Islet precursor cell (in vitro differentiated cells): ENCODE results near the gene FANCB.

Source experiments
- DNase-seq: peaks from one replicate; pipeline ENCODE4 v3.0.0-alpha.2; 2018

Gene FANCB

DNA sequence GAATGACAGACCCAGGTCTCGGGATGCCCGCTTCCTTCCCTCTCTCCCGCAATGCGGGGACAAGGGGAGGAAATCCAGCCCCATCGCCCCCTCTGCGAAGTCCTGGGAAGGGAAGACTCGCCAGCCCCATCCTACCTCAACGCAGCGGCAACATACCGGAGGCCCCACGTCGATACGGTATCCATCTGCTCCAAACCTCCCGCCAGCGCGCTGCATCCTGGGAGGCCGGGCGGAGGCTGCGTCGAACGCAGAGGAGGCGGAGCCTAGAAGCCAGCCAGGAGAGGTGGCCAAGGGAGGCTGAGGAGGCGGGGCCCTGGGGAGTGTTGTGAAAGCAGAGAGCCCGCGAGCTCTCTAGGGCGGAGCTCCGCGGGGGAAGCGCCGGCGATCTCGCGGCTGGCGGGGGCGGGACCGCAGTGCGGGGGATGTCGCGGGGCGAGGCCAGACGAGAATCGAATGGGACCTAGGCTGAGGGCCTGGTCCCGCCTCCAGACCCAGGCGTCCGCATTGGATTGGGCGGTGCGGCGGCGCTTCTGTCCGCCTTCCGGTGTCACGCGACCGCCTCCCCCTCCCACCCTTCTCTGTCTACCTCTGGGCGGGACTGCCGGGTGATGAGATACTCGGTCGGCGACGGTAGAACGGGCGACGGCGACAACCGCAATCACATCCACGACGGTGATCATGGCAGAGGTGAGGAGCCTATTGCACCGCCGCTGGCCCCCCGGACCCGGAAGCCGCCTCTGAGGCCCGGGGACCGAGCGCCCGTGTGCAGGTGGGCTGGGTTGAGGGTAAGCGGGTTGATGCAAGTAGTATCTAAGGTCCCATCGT, at the start of gene FANCB, which contains the start of gene MOSPD2:
Gene FANCB (minus strand): TSS at position 219 of the 825 bp plus-strand sequence. CDS start 7,559 bp downstream, outside the sequence.
Gene MOSPD2 (plus strand): TSS at position 571 of the 825 bp plus-strand sequence. CDS start 108 bp downstream, at position 679.
- peak; percentile 98 for DNase-seq

DNA sequence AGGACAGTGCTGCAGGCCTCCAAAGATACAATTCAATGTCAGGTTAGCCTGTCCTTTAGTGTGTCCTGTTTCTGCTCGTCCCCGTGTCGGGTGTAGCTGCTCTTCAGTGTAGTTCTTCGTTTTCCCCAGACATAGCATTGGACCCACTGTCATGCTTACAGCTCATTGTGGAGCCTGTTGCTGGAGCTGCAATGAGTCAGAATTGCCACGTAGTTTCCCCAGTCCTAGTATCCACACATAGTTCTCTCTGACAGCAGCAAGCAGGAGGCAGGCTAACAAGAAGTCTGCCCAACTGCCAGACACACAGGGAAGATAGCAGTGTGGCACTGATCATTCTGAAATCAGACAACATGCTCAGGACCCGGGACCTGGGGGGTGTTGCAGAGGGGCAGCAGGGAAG, 49.6 kb upstream of the FANCB start:
- DNase-seq = peak; percentile 81

DNA sequence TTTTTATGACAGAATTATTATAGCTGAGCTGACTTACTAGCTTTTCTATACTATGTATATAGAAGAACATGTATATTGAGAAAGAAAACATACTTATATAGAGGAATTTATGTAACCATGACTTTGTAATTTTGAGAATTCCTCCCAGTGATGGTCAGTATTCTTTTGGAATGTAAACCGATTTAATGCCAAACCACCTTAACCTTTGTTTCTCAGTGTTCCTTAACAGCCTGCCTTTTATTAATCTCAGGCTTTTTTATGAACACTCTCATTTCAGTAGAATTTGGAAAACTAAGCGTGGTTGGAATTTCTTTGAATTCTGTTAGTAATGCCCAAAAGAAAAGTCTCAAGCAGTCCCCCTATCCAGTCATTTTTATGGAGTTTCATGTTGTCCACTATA, 47.3 kb upstream of the FANCB start:
- DNase-seq = no peak

DNA sequence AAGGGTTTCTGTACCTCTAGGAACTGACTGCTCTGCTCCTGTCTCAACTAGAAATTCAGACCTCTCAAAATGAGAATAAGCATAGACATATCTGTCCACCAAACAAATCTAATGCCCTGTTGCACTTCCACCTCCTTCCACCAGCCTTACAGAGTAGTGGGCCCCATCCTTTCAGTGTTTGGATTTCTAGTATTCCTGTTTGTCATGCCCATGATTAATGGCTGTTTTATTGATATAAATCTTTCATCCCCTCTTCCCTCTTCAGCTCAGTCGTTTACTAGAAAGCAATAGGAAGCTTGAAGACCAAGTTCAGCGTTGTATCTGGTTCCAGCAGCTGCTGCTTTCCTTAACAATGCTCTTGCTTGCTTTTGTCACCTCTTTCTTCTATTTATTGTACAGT, 46.5 kb upstream of the FANCB start:
- no peak for DNase-seq

DNA sequence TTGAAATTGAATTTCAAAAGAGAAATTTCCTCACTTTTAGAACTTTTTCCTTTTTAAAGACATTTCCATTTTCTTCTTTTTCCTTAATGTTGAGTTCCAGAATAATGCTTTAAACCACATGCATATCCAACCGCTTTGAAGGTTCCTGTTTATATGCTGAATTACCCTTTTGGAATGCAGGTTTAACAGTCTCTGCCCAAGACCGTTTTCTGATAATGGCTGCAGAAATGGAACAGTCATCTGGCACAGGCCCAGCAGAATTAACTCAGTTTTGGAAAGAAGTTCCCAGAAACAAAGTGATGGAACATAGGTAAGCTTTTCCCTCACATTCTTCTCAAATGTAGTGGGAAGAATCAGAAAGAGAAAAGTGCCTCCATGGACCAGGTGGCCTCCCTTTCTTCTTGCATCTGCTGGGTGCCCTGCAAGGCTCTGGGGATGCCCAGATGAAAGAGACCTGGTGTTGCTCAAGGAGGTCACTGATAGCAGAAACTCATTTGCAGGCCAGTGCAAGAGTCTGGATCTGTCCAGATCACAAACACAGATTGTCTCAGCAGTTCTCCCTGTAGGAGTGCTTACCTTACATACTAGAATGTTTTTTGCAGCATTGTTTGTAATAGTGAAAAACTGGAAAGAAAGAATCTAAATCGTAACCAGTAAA, 43.3 kb upstream of the FANCB start:
- DNase-seq = peak; percentile 66

DNA sequence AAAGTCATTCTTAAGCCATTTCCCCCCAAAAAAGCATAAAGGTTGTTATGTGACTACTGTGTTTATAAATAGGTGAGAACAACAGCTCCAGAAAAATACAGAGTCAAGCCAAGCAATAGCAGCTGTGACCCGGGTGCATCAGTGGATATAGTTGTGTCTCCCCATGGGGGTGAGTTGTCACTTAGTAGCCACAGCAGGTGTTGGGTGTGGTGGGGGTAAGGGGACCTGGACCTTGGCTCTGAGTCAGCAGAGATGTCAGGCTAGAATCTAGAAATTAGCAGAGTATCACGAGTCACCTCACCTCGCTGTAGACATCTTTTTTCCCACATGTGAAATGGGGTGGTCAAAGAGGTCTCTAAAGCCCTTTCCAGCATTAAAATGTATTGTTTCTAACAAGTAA, 42.7 kb upstream of the FANCB start:
- DNase-seq = no peak

DNA sequence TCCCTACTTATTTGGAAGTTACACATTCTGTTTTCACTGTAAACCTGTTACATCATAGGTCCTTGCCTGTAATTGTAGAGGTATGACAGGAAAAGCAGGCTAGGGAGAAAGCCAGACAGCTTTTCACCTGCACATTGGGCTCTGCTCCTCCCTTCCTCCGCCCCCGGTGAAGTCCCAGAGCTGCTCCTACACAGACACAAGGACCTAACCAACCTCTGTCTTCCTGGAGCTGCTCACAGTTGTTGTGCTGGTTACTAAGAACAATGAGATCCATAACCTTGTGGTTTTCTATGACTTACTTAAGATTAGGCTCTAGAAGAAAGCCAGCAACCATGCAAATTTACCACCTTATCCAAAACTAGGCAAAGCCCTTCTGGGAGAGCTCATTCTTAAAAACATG, 40.4 kb upstream of the FANCB start:
- DNase-seq = peak; percentile 75

DNA sequence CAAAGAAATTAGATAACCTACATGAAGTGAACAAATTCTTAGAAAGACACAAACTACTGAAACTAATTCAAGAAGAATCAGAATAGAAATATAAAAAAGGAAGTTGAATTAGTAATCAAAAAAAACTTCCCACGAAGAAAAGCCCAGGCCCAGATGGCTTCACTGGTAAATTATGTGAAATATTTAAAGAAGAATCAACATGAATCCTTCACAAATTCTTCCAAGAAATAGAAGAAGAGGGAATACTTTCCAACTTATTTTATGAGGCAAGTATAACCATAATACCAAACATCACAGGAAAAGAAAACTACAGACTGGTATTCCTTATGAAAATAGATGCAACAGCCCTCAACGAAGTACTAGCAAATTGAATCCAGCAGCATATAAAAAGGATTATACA, 31.0 kb upstream of the FANCB start:
- DNase-seq = no peak

DNA sequence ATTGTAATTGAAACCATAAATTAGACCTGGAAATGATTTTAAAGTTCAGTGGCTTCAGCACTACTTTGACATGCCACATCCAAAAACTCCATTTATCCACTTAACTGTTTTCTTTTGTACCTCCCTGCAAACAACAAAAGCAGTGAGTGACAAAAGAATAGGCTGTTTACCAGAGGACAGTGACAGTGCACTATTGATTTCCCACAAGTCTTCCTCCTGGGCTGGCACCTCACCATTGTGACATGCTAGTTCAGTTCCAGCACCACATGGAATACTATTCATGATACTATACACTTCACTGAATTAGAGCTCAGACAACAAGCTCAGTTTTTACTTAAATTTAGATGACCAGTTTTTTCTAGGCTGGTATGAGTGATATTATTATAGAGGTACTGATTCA, 29.7 kb upstream of the FANCB start:
- no peak for DNase-seq

DNA sequence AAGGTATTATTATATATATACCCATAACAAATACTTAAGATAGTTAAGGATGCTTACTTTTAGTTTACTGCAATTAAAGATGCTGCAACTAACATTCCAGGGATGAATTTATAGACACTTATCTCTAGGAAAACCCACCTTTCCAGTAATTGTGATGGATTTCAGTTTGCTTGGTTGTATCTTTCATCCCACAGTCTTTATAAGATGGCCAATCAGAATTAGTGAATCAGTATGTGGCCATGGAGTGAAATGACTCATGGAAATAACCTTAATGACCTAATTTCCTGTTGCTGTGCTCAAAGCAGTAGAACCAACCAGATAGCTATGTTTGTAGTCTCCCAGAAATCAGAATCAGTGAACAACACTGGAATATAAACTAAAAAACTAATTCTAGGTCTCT, 26.7 kb upstream of the FANCB start:
- DNase-seq = no peak

DNA sequence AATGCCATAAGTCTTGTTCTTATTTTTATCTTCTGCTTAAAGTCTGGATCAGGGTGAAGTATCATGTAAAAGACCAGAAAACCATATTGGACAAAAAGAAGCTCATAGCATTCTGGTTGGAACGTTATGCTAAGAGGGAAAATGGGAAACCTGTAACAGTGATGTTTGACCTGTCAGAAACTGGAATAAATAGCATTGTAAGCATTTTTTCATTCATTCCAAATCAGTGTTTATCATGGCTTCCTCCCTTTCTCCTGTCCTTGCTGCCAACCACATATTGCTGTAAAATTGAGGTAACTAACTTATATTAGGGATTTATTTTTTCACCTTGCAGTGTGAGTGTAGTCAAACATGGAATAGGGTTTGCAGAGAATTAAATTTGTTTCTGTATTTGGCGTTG, 24.2 kb upstream of the FANCB start:
- DNase-seq = no peak

DNA sequence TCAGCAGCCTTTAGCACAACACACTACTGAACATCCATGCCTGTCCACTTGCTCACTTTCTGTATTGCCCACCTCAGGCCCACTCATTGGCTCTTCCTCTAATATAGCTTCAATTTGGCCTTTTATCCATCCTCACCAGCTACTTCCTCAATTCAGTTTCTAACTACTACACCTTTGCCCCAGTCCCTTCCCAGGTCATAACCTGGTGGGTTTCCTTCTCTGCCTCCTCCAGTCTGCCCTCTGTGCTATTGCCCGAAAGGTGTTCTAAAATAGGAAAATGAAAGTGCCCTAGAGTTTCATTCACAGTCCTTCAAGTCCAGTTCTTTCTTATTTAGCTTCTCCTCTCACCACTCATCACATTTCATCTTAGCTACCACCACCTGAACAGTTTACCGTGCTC, 23.4 kb upstream of the FANCB start:
- DNase-seq = no peak

DNA sequence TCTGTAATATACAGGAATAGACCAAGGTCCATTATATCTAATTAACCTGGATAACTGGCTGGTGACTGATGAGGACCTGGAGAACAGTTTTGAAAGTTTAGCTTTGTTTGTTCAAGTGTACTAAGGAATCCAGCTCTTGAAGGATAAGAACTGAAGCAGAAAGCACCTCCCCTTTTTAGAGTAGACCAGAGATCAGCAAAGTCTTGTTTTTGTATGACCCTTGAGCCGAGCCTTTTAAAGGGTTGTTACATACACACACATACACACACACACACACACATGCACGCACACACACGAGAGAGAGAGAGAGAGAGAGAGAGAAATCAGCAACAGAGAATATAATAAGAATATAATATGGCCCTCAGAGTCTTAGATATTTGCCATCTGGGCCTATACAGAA, 13.4 kb upstream of the FANCB start:
- DNase-seq = no peak

DNA sequence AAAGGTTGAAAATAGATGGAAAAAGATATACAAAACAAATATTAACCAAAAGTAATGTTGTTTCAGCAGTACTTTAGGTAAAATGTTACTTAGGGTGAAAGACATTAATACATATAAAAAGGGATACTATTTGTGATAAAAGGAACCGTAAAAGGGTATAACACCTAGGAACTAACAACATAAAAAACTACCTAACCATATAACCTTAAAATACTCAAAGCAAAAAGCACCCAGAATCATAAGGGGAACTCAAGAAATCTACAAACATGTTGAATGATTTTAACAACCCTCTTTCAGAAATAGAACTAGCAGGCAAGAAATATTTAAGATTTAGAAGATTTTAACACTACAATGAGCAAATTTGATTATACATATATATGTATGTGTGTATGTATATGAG, 11.8 kb upstream of the FANCB start:
- no peak for DNase-seq

DNA sequence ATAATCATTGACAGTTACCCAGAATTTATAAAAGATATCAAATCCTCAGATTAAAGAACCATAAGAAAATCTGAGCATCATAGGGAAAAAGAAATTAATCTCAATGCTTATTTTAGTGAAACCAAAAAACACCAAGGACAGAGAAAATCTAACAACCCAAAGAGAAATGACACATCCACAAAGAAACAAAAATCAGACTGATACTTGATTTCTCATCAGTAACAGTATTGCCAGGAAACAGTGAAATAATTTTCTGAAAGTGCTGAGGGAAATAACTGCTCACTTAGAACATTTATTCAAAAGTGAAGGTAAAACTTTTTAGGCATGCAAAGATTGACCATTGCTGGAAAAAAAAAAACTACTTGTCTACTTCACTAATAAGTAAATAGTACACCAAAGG, 11.0 kb upstream of the FANCB start:
- no peak for DNase-seq

DNA sequence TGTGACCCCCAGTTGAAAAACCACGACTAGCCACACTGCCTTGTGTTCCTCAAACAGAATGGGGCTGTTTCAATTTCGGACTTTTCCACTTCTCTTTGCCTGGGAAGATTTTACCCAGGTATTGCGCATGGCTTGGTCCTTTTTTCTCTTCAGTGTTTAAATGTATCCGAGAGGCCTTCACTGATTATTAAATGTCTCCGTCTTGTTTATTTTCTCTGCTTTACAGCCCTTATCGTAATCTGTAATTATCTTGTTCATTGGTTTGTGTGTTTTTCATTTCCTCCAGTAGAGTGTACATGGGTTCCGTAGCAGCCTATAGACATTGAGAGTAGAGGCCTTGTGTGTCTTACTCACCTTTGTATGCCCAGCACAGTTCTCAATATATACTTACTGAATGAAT, 2.8 kb upstream of the FANCB start:
- no peak for DNase-seq

DNA sequence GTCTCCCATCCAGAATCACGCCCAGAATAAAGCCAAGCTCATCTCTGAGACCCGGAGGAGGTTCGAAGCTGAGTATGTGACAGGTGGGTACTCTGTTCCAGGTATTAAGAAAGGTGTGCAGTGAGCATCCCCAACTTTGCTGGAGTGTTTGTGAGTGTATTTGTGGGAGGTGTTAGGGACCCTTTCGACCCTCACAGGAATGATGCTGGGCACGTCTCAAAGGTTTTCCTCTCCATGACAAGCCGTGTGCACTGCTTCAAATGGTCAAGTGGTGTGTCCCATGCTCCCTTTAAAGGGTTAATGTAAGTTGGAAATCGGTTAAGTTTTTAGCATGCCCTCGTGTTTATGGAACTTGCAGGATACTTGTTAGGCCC, 794 bp upstream of the FANCB start:
- no peak for DNase-seq

DNA sequence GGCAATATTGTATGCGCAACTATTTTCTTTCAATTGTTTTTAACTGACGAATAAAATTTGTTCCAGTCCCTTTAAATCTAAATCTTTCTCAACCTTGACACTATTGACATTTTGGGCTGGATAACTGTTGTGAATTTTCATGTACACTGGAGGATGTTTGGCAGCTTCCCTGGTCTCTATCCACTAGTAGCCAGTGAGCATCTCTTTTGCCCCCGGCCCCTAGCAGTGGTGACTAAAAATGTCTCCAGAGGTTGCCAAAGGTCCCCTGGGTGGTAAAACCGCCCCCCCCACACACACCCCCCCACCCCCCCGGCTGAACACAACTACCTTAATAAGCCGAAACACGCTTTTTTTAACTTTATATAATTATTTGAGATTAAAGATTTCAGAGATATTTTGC, 514 bp downstream of the FANCB start:
- no peak for DNase-seq

DNA sequence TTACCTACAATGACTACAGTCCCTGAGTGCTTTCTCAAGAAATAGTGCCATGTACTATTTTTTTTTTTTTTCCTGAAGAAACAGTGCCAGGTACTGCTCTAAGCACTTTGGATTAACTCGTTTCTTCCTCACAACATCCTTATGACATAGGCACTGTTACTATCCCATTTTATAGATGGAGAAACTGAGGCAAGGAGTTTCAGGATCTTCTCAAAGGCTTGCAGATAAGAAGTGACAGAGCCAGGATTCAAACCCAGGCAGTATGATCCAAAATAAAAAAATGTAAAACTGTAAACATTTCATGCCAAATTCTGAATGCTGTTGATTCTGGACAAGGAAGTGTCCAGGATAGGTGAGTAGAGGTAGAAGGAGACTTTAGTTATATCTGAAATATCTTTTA, 1.1 kb downstream of the FANCB start:
- no peak for DNase-seq

DNA sequence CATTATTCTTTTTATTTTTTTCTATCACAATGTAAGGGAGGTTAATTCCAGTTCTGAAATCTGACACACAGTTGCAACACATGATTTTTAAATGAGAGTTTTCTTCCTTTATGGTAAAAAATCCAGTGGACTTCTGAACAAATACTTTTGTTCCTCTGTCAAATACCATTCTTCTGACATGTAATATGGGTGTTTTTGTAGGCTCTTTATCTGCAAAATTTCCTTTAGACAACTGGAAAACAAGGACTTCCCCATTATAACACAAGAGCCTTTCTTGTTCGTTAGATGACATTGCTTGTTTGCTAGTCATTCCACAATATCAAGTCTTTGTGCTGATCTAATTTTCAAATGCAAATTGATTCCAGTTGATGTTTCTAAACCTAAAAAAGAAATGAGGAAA, 7.7 kb downstream of the FANCB start:
- DNase-seq = no peak

DNA sequence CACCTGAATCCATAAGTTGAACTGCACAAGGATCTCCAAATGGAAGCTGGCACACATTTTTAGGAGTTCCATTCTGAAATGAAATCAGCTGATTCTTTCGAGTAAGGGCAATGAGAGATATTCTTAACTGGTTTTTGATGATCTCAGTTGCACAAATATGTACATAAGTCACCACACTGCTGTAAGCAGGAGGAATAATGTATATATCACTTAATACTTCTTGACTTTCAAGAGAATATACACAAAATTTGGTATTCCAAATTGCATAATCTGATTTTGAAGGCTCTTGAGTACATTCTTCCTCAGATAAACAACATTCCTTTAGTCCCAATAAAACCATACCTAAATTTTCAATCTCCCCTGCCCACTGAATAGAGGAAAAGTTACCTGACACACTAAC, 8.2 kb downstream of the FANCB start:
- DNase-seq = no peak

DNA sequence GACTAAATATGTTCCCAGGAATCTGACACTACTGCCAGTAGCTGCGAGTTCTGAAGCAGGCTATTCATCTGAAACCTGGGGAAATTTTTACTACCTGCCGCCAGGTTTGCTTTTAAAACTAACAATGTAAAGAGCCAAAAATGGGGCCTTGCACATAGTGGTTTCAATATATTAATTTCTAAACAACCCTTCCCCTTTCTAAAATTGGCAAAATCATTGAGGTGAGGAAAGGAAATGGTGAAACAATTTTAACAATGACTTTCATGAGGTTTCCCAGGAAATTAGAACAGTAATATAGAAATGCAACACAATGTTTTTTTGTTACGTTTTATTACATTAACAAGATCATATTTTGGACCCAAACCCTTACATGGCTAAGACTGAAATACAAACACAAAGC, 21.3 kb downstream of the FANCB start:
- no peak for DNase-seq

DNA sequence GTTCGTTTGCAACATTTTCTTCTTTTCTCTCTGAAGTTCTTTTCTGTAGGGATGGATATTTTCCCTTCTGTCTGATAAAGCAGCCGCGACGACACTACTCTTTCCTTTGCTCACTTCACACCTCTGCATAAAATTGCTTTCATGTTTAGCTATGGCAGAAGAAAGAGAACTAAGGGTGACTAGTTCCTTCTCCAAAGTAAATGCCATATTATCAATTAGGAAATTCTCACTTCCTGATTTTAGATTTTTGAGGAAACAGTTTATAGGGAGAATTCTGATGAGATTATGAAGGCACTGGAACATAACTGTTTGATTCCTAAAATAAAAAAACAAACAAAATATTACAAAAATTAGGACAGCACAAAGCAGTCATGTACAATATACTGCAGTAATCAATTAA, 29.2 kb downstream of the FANCB start:
- no peak for DNase-seq

DNA sequence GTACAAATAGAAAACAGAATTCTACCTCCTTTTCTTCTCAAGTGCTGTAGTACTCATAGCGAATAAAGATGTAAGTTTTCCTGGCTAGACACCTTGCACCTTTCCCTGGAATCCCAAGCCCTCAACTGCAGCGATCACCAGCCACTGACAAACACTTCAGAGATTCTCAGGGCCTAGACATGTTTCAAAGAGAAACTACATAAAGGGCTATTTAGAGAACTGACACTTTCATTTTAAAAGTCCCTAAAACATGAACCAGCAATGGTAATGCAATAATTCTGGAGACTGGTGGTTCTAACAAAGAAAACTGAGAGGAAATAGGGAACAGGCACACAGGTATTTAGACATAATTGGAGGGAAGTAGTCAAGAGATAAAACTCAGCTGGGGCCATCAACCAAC, 35.7 kb downstream of the FANCB start:
- DNase-seq = no peak

DNA sequence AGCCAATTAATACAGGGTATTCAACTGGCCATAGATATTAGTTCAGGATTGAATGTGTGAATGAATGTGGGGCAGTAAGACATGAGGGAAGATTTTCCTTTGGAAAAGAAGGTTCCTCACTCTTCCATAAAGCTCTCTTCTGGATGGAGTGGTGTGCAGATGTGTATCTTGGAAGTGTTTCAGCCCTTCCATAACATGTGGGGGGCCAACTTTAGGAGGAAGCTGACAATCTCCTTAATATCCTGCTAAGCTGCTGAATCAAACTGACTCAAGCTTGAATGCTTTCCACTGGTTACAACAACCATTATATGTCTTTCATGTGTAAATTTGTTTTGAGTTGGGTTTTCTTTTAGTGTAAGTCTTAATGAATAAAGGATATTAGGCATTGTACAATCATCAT, 40.3 kb downstream of the FANCB start:
- DNase-seq = no peak
